Activated CD4-positive, alpha-beta T cell treated with anti-CD3 and anti-CD28 coated beads for 24 hours (primary cell): ENCODE results near the gene CD274.
"Not testable (repeated sequence)": the region's sequence is repeated elsewhere in the genome, so short reads cannot be mapped to it uniquely, and the experiment has no call there.

Experiments
- DNase-seq, 2 donors: peaks; one replicate each; pipeline ENCODE4 v3.0.0-alpha.2; 2020; ENCODE audit warnings: low read depth in 2 of 2

The CD274 gene

DNA sequence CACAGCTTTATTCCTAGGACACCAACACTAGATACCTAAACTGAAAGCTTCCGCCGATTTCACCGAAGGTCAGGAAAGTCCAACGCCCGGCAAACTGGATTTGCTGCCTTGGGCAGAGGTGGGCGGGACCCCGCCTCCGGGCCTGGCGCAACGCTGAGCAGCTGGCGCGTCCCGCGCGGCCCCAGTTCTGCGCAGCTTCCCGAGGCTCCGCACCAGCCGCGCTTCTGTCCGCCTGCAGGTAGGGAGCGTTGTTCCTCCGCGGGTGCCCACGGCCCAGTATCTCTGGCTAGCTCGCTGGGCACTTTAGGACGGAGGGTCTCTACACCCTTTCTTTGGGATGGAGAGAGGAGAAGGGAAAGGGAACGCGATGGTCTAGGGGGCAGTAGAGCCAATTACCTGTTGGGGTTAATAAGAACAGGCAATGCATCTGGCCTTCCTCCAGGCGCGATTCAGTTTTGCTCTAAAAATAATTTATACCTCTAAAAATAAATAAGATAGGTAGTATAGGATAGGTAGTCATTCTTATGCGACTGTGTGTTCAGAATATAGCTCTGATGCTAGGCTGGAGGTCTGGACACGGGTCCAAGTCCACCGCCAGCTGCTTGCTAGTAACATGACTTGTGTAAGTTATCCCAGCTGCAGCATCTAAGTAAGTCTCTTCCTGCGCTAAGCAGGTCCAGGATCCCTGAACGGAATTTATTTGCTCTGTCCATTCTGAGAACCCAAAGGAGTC, at the start of gene CD274:
Gene CD274, plus strand, starts transcription at position 184 of the 733 bp plus-strand sequence. CDS start 5,572 bp downstream, outside the sequence.
- DNase-seq: peak; percentile 75 to 77

DNA sequence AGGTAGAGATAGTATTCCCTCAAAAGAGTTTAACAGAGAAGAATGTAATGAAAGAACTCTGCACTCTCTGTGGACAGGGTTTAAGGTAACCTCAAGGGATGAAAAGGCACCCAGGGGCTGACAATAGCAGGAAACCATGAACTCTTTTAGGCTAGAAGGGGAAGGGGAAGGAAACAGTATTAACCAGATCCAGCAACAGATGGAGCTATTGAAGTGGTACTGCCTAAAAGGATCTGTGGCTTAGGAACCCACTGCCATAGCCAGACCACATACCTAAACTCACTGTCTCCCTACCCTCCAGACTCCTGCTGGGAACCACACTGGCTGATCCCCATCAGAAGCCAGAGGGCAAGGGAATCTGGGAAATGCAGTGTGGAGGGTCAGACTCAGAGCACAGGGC, 48.1 kb upstream of the CD274 start:
- DNase-seq: no peak

DNA sequence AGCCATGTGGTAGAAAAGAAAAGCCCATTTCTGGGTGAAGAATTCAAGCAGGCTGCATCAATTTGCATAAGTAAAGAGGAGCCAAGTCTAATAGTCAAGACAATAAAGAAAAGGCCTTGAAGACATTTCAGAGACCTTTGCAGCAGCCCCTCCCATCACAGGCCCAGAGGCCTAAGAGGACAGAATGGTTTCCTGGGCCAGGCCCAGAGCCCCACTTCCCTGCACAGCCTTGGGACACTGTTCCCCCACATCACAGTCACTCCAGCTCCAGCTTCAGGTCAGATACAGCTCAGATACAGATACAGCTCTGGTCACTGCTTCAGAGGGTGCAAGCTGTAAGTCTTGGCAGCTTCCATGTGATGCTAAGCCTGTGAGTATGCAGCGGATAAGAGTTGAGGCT, 41.7 kb upstream of the CD274 start:
- DNase-seq: no peak

DNA sequence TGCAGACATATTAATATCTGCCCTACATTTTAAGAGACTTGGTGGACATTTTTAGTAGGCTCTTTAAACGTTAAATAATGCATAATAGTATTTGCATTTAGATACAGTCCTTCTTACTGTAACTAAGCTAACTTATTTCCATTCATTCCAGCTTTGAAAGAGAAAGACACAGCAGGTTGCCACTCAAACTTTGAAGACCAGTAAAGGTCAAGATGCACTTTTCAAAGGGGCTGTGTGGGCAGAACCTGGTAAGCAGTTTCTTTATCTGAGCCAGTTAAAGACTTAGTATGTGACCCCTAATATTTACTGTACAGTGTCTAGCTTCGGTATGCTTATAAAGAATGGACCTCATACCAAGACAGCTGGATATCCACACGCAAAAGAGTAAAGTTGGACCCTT, 33.4 kb upstream of the CD274 start:
- no peak for DNase-seq

DNA sequence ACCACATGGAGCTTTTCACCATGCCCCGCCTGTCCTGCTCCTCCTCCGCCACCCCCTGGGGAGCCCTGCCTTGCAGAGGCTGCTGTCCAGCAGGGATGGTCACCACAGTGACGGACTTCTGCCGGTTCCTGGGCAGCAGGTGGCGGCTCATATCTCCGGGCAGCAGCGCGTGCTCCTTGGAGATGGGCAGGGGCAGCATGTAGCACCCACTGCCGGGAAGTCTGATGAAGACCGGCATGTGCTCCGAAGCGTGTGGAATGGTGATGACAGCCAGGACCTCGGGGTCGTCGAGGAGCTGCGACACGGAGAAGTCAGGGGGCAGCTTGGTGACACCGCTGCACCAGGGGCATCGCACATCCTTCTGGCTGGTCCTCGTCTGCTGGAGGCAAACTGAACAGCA, 31.9 kb upstream of the CD274 start:
- DNase-seq: no peak

DNA sequence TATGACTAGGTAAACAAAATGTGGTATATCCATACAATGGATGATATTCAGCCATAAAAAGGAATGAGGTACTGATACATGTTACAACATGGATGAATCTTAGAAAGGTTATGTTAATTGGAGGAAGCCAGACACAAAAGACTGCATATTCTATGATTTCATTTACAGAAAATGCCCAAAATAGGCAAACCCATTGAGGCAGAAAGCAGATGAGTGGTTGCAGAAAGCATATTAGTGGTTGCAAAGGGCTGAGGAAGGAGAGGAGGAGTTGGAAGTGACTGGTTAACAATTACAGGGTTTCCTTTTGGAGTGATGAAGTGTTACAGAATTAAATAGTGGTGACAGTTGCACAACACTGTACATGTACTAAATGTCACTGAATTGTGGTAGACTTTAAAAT, 30.4 kb upstream of the CD274 start:
- DNase-seq: no peak

DNA sequence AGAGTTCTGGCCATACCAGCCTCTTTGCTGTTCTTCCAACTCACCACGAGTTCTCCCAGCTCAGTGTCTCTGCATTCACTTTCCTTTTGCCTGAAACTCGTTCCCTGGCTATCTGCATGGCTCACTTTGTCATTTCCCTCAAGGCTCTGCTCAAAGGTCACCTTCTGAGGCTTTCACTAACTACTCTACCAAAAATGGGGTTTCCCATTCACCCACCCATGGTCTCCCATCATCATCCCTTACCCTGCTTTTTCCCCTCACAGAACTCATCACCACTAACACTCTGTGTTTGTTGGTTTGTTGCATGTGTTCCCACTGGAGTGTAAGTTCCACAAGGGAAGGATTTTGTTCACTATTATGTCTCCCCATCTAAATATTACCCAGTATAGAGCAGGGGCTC, 29.2 kb upstream of the CD274 start:
- no peak for DNase-seq

DNA sequence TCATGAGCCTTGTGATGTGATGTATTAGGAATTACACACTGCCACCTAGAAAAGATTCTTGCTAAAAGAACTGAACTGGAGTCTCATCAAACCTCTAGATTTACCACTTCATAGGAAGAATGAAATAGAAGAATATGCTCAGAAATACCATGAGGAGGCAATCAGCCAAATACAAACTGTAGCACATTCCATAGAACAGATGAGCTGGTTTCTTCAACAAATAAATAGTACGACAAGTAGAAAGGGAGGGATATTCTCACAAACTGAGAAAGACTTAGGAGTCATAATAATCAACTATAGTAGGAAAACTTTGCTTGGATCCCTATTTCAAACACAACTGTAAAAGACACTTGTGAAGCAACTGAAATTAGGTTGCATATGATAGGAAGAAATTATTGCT, 28.1 kb upstream of the CD274 start:
- DNase-seq: no peak

DNA sequence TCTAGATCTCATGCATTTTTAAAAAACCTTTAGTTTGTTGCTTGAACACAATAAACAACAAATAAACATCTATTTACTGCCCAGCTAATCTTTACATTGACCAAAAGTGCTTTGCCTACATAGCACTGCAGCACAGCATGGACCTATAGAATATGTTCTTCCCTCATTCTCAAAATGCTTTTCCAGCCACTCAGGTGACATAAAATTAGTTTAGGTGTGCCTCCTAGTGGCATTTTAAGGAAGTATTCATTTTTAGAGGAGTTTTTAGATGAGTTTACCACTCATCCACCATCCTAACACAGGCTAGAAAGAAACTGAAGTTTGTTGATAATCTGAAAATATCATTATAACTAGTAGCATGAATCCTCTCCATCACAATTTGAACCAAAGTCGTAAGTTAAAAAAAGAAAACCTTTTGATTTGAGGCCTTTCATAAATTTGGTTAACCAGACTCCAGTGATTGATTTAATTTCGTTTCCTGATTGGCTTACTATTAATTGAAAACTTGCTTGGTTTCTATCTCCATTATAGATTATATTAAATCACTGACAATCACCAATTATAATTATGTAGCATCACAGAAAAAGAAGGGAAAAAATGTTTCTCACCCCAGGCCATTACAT, 25.2 kb upstream of the CD274 start:
- DNase-seq: no peak

DNA sequence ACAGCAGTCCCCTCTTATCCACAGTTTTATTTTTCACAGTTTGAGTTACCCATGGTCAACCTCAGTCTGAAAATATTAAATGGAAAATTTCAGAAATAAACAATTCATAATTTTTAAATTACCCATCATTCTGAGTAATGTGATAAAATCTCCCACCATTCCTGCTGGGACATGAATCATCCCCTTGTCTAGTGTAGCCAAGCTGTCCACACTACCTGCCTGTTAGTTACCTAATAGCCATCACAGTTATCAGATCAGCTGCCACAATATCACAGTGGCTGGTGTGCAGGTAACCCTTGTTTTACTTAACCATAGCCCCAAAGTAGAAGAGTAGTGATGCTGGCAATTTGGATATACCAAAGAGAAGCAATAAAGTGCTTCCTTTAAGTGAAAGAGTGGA, 23.3 kb upstream of the CD274 start:
- no peak for DNase-seq

DNA sequence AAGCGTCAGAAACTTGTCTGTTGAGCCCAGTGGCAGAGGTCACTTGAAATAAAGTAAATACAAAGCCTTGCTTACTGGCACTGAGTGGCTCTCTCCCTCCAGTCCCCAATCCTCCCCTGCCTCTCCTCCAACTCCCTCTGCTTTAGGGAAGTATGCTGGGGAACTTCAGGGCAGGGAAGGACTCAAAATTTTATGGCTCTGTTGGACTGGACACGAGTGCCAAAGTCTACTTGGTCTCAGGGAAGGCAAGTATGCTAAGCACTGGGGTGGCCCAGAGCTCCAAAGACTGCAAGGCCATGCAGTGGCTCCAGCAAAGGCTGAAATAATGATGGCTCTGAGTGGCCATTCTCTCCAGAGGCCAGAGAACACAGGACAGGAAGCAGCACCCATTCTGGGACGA, 22.2 kb upstream of the CD274 start:
- DNase-seq: no peak

DNA sequence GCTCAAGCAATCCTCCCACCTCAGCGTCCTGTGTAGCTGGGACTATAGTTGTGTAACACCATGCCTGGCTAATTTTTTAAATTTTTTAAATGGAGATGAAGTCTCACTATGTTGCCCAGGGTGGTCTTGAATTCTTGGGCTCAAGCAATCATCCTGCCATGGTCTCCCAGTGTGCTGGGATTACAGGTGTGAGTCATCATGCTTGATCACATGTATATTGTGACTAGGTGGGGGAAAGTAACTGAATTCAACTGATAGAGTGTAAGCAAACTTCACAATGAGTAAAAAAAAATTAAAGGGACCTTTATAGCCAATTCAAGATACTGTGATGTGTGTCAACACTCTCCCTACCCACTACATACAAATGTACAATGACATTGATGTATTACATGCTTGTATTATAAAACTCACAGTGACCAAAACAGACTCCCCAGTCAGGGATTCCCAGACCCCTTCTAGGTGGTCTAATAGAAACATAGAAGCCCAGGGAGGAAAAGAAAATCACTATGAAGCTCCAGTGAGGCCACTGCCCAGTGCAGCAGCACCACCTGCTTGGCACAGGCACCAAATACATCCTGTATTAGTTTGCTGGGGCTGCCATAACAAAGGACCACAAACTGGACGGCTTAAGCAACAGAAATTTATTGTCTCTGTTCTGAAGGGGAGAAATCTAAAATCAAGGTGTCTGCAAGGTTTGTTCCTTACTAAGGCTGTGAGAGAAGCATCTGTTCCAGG, 21.4 kb upstream of the CD274 start:
- DNase-seq: no peak

DNA sequence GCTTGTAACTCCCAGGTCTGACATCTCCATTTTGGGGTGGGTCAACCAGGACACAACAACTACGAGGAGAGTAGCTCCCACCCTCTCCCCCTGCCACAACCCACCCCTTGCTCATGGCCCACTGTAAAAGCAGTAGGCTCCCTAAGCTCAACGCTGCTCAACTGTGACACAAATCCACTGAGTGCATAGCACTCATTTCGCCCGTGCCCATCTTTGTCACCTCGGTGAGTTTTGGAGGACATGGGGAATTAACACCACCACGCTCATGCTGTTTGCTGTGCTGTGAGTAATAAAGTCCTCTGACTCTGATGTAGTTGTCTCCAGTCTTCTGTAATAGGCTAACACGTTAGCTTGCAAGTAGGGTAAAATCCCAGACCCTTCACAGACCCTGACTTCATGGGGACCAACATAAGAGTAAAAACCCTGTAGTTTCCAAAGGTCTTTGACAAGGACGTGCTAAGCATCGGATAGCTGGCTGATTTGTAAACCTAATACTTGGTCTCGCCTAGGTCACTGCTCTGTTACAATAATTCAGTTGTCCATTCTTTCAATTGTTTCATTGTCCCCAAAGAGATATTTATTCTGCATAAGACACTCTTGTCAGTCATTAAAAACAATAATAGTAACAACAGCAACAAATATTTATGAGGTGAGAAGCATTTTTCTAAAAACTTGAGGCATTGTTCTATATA, 20.3 kb upstream of the CD274 start:
- DNase-seq: no peak

DNA sequence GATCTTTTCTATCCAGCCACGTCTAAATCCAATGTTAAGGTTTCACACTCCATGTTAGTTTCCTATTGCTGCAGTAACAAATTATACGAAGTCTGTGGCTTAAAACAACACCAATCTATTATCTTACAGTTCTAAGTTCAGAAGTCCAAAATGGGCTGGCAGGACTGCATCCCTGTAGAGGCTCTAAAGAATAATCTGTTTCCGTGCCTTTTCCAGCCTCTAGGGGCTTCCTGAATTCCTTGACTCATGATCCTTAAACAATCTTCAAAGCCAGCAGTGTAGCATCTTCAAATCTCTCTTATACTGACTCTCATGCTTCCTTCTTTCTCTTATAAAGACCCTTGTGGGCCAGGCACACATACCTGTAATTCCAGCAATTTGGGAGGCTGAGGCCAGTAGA, 19.4 kb upstream of the CD274 start:
- no peak for DNase-seq

DNA sequence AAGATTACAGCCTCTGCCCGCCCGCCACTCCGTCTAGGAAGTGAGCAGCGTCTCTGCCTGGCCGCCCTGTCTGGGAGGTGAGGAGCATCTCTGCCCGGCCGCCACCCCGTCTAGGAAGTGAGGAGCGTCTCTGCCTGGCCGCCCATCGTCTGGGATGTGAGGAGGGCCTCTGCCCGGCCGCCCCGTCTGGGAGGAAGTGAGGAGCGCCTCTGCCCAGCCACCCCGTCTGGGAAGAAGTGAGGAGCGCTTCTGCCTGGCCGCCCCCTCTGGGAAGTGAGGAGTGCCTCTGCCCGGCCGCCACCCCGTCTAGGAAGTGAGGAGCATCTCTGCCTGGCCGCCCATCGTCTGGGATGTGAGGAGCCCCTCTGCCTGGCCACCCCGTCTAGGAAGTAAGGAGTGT, 17.5 kb upstream of the CD274 start:
- DNase-seq: not testable (repeated sequence)

DNA sequence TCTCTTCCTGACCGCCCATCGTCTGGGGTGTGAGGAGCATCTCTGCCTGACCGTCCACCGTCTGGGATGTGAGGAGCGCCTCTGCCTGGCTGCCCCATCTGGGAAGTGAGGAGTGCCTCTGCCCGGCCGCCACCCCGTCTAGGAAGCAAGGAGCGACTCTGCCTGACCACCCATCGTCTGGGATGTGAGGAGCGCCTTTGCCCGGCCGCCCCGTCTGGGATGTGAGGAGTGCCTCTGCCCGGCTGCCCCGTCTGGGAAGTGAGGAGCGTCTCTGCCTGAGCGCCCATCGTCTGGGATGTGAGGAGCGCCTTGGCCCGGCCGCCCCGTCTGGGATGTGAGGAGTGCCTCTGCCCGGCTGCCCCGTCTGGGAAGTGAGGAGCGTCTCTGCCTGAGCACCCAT, 17.0 kb upstream of the CD274 start:
- not testable (repeated sequence) for DNase-seq

DNA sequence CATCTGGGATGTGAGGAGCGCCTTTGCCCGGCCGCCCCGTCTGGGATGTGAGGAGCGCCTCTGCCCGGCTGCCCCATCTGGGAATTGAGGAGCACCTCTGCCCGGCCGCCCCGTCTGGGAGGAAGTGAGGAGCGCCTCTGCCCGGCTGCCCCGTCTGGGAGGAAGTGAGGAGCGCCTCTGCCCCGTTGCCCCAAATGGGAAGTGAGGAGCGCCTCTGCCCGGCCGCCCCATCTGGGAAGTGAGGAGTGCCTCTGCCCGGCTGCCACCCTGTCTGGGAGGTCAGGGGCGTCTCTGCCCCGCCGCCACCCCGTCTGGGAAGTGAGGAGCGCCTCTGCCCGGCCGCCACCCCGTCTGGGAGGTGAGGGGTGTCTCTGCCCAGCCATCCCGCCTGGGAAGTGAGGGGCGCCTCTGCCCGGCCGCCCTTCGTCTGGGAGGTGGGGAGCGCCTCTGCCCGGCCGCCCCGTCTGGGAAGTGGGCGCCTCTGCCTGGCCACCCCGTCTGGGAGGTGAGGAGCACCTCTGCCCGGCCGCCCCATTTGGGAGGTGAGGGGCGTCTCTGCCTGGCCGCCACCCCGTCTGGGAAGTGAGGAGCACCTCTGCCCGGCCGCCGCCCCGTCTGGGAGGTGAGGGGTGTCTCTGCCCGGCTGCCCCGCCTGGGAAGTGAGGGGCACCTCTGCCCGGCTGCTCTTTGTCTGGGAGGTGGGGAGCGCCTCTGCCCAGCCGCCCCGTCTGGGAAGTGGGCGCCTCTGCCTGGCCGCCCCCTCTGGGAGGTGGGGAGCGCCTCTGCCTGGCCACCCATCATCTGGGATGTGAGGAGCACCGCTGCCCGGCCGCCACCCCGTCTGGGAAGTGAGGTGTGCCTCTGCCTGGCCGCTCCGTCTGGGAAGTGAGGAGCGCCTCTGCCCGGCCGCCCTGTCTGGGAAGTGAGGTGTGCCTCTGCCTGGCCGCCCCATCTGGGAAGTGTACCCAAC, 16.2 kb upstream of the CD274 start:
- not testable (repeated sequence) for DNase-seq

DNA sequence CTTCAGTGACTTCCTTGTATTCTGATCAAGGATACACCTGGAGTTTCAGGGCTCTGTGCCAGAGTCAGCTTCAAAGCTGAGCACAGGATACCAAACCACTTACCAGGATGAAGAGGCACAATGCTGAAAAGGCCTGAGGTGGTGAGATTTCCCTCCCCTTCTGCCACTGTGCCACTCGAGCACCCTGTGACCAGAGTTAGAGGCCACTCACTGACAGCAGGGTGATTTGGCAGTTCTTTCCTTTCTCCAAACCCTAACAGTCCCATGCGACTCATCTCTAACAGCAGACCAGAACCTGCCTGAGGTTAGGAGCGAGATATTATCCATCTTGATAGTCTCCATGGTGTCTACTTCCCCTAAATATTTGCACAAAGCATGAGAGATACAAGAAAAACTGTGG, 14.4 kb upstream of the CD274 start:
- no peak for DNase-seq

DNA sequence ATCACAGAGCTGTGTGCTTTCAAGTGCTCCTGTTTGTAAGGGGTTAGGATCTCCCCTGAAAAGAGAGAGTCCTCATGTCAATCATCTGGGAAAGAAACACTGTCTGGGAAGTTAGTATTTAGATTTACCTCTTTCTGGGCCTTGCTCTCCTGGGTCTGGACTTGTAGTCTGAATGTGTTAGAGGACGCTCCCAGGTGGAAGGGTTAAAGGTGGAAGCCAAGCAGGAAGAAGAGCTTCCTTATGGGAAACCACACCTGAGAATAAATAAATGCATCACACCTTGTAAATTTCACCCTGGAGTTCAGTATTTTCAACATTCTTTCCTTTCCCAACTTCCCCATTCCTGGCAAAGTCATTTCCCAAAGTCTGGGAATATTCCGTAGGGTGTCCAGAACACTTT, 13.9 kb upstream of the CD274 start:
- no peak for DNase-seq

DNA sequence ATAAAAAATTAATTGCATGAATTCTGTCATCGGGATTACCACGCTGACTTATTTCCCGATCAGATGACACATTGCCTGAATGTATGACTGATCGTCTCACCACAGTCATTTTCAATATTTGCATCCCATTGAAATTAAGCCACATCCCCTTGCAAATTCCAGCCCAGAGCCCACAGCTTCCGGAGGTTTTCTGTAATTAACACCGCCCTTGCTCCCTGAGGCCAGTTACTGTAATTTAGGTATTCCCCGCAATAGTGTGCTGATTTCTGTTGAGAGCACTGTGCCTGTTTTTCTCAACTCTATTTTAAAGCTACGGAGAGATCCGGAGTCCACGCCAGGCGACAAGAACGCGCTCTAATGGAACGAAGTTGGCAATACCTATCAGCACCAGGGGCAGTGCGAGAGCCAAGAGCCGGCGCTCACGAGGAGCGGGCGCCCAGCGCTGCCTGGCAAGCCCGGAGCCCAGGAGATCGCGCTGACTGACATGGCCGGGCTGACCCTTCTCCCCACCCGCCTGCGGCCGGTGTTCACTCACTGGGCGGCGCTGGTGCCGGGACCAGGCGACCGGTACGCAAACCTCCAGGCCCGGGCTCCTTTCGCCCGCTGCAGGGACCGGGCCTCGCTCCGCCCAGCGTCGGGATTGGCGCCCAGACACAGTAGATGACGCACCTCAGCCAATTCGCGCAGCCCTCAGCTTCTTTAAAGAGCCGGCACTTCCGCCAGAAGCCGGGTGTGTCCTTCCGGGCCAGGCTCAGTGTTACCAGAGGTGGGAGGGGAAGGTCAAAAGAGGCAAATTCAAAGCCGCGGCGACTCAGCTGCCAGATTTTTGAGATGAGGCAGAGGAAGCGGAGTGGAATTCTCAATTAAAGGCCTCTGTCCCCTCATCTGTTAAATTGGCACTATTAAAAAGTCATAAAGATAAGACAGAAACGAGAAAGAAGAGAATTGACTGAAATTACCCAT, 12.8 kb upstream of the CD274 start, which contains the start of gene PLGRKT:
Gene PLGRKT, minus strand, starts transcription at position 672 of the 963 bp plus-strand sequence. CDS start 5,948 bp downstream, outside the sequence.
- DNase-seq: peak; percentile 78 to 82
